ENCODE results near the gene DPYSL4. TPM values are rescaled to one million over a fixed set of nuclear protein-coding genes. Genes with fewer than 3 reads are reported as not detected.
A peak's percentile ranks its signal among the peaks of the same experiment; 100 is the strongest.

Gene DPYSL4
- total RNA-seq, 2 experiments from 2014 or later = 1.2 to 1.6 TPM

GRCh38 chr10:132232981-132233380 is 46.2 kb downstream of the DPYSL4 start:
- no peaks in the 10 kb centered on the region for H3K9me3 Mint-ChIP-seq
- DNase-seq = no peak
- peak overlapping the region; percentile 92 for H3K27ac Mint-ChIP-seq
- ChIA-PET POLR2A (no interaction called here), CTCF (interaction anchor here (1.5 kb wide), 1 partner anchor 23 kb away, joined by 3 read pairs; no protein-coding TSS in a partner anchor)
- H3K27me3 Mint-ChIP-seq = no peaks in the 10 kb centered on the region
- H3K4me3 Mint-ChIP-seq = no peak overlapping the region
- peaks cover 3% of the 10 kb centered on the region for H3K36me3 Mint-ChIP-seq (ENCODE audit: low read depth)
- H3K4me1 Mint-ChIP-seq = peaks cover 41% of the 10 kb centered on the region

GRCh38 chr10:132233501-132234085 is 46.8 kb downstream of the DPYSL4 start:
- POLR2A ChIA-PET = no interaction called here

GRCh38 chr10:132234860-132235259 is 48.1 kb downstream of the DPYSL4 start:
- peaks cover under 1% of the 10 kb centered on the region for H3K36me3 Mint-ChIP-seq (ENCODE audit: low read depth)
- ChIA-PET POLR2A (no interaction called here), CTCF (interaction anchor here (1.1 to 1.7 kb wide), 3 partner anchors 9 to 212 kb away, joined by 3 to 5 read pairs (median 4); no protein-coding TSS in a partner anchor)
- peaks cover 33% of the 10 kb centered on the region for H3K4me1 Mint-ChIP-seq
- H3K27ac Mint-ChIP-seq = no peak overlapping the region
- no peaks in the 10 kb centered on the region for H3K27me3 Mint-ChIP-seq
- no peak for DNase-seq
- H3K4me3 Mint-ChIP-seq = no peak overlapping the region
- no peaks in the 10 kb centered on the region for H3K9me3 Mint-ChIP-seq

More at GRCh38 chr10:132233501-132234085, 46.8 kb downstream of the DPYSL4 start:
- Mint-ChIP-seq H3K9me3 (no peaks in the 10 kb centered on the region), H3K27me3 (no peaks in the 10 kb centered on the region), H3K4me1 (peaks cover 41% of the 10 kb centered on the region), H3K27ac (peak overlapping the region; percentile 92), H3K36me3 (ENCODE audit: low read depth) (peaks cover 3% of the 10 kb centered on the region), H3K4me3 (no peak overlapping the region)
- no peak for DNase-seq
- CTCF ChIA-PET = interaction anchor here (1.1 to 1.5 kb wide), 4 partner anchors 10 to 213 kb away, joined by 3 to 4 read pairs (median 3); no protein-coding TSS in a partner anchor

- no peaks in the 10 kb centered on the region for H3K36me3 Mint-ChIP-seq (ENCODE audit: low read depth)
- no peak for DNase-seq
- H3K4me1 Mint-ChIP-seq = peaks cover 22% of the 10 kb centered on the region
- CTCF ChIA-PET = no interaction called here
- no peak overlapping the region for H3K4me3 Mint-ChIP-seq
- H3K9me3 Mint-ChIP-seq = no peaks in the 10 kb centered on the region
- no peaks in the 10 kb centered on the region for H3K27me3 Mint-ChIP-seq
- POLR2A ChIA-PET = no interaction called here
- no peak overlapping the region for H3K27ac Mint-ChIP-seq
These were observed 49.4 kb downstream of the DPYSL4 start for GRCh38 chr10:132236161-132236560.

- no peak for DNase-seq
- Mint-ChIP-seq H3K27me3 (no peaks in the 10 kb centered on the region), H3K4me3 (no peak overlapping the region), H3K27ac (no peak overlapping the region), H3K9me3 (no peaks in the 10 kb centered on the region), H3K4me1 (peaks cover 15% of the 10 kb centered on the region), H3K36me3 (ENCODE audit: low read depth) (no peaks in the 10 kb centered on the region)
- ChIA-PET POLR2A (no interaction called here), CTCF (no interaction called here)
These were observed 50.1 kb downstream of the DPYSL4 start for GRCh38 chr10:132236881-132237280.

- Mint-ChIP-seq H3K27me3 (no peaks in the 10 kb centered on the region), H3K9me3 (no peaks in the 10 kb centered on the region), H3K27ac (no peak overlapping the region), H3K4me1 (peaks cover 10% of the 10 kb centered on the region), H3K36me3 (ENCODE audit: low read depth) (no peaks in the 10 kb centered on the region), H3K4me3 (no peak overlapping the region)
- ChIA-PET POLR2A (no interaction called here), CTCF (no interaction called here)
- no peak for DNase-seq
These were observed 50.6 kb downstream of the DPYSL4 start for GRCh38 chr10:132237396-132237795.

GRCh38 chr10:132237871-132238270 is 51.1 kb downstream of the DPYSL4 start:
- POLR2A ChIA-PET = no interaction called here
- H3K9me3 Mint-ChIP-seq = no peaks in the 10 kb centered on the region
- H3K4me1 Mint-ChIP-seq = peaks cover 5% of the 10 kb centered on the region
- no peak overlapping the region for H3K4me3 Mint-ChIP-seq
- H3K36me3 Mint-ChIP-seq (ENCODE audit: low read depth) = no peaks in the 10 kb centered on the region
- CTCF ChIA-PET = no interaction called here
- no peaks in the 10 kb centered on the region for H3K27me3 Mint-ChIP-seq
- DNase-seq = no peak
- H3K27ac Mint-ChIP-seq = no peak overlapping the region

- POLR2A ChIA-PET = no interaction called here
- Mint-ChIP-seq H3K36me3 (ENCODE audit: low read depth) (no peaks in the 10 kb centered on the region), H3K9me3 (no peaks in the 10 kb centered on the region), H3K4me3 (no peak overlapping the region), H3K27me3 (no peaks in the 10 kb centered on the region), H3K27ac (no peak overlapping the region), H3K4me1 (no peaks in the 10 kb centered on the region)
- CTCF ChIA-PET = no interaction called here
- no peak for DNase-seq
These were observed 51.8 kb downstream of the DPYSL4 start for GRCh38 chr10:132238371-132239125.

- Mint-ChIP-seq H3K27ac (no peak overlapping the region), H3K9me3 (no peaks in the 10 kb centered on the region), H3K4me3 (no peak overlapping the region), H3K36me3 (ENCODE audit: low read depth) (no peaks in the 10 kb centered on the region), H3K4me1 (no peaks in the 10 kb centered on the region), H3K27me3 (no peaks in the 10 kb centered on the region)
- DNase-seq = no peak
- CTCF ChIA-PET = no interaction called here
- POLR2A ChIA-PET = no interaction called here
These were observed 52.6 kb downstream of the DPYSL4 start for GRCh38 chr10:132239126-132240031.

- Mint-ChIP-seq H3K36me3 (ENCODE audit: low read depth) (no peaks in the 10 kb centered on the region), H3K4me3 (no peak overlapping the region), H3K27ac (no peak overlapping the region), H3K9me3 (no peaks in the 10 kb centered on the region), H3K4me1 (no peaks in the 10 kb centered on the region), H3K27me3 (no peaks in the 10 kb centered on the region)
- POLR2A ChIA-PET = no interaction called here
- CTCF ChIA-PET = interaction anchor here (0.7 kb wide), 1 partner anchor 1032 kb away, joined by 3 read pairs; no protein-coding TSS in a partner anchor
- no peak for DNase-seq
These were observed 53.4 kb downstream of the DPYSL4 start for GRCh38 chr10:132240156-132240555.

- no peaks in the 10 kb centered on the region for H3K9me3 Mint-ChIP-seq
- no peak for DNase-seq
- CTCF ChIA-PET = interaction anchor here (0.7 kb wide), 1 partner anchor 1031 kb away, joined by 3 read pairs; no protein-coding TSS in a partner anchor
- no peak overlapping the region for H3K27ac Mint-ChIP-seq
- no peak overlapping the region for H3K4me3 Mint-ChIP-seq
- POLR2A ChIA-PET = no interaction called here
- no peaks in the 10 kb centered on the region for H3K27me3 Mint-ChIP-seq
- H3K4me1 Mint-ChIP-seq = no peaks in the 10 kb centered on the region
- H3K36me3 Mint-ChIP-seq (ENCODE audit: low read depth) = no peaks in the 10 kb centered on the region
These were observed 53.8 kb downstream of the DPYSL4 start for GRCh38 chr10:132240581-132240980.

- Mint-ChIP-seq H3K27me3 (no peaks in the 10 kb centered on the region), H3K4me3 (no peak overlapping the region), H3K9me3 (no peaks in the 10 kb centered on the region), H3K36me3 (ENCODE audit: low read depth) (no peaks in the 10 kb centered on the region), H3K27ac (peak overlapping the region; percentile 4), H3K4me1 (no peaks in the 10 kb centered on the region)
- CTCF ChIA-PET = no interaction called here
- POLR2A ChIA-PET = no interaction called here
- no peak for DNase-seq
These were observed 54.3 kb downstream of the DPYSL4 start for GRCh38 chr10:132241086-132241485.

- Mint-ChIP-seq H3K27ac (no peak overlapping the region), H3K4me3 (no peak overlapping the region), H3K4me1 (no peaks in the 10 kb centered on the region), H3K9me3 (no peaks in the 10 kb centered on the region), H3K36me3 (ENCODE audit: low read depth) (no peaks in the 10 kb centered on the region), H3K27me3 (no peaks in the 10 kb centered on the region)
- ChIA-PET POLR2A (no interaction called here), CTCF (no interaction called here)
- no peak for DNase-seq
These were observed 54.7 kb downstream of the DPYSL4 start for GRCh38 chr10:132241496-132241895.

All from activated CD4-positive, alpha-beta T cell treated with anti-CD3 and anti-CD28 coated beads, Interleukin-2, amount 10 ng/mL, durations not matched to agents 7 days and 5 days (primary cell).